Vagina (tissue), 2 donors: ENCODE results near the gene OR52A1.

Experiments used
- POLR2A ChIP-seq, 2 donors: fragments of 450-650 bp; IDR thresholded peaks; one replicate each; pipeline ENCODE4 v1.6.1; 2017; ENCODE audit warnings: antibody characterized with exemption in 2 of 2, mild to moderate bottlenecking in 2 of 2, moderate library complexity in 2 of 2
- TF ChIP-seq, protein P1 (sequence below), 3 experiments: fragments of 450-650 bp in 2 of 3; fragments of 200-600 bp in 1 of 3; sonication (generic) in 1 of 3; IDR thresholded peaks; one replicate each; pipeline ENCODE4 v1.5.1; 2017 to 2019; ENCODE audit warnings: antibody characterized with exemption in 3 of 3, mild to moderate bottlenecking in 2 of 3, moderate library complexity in 2 of 3

DNA sequence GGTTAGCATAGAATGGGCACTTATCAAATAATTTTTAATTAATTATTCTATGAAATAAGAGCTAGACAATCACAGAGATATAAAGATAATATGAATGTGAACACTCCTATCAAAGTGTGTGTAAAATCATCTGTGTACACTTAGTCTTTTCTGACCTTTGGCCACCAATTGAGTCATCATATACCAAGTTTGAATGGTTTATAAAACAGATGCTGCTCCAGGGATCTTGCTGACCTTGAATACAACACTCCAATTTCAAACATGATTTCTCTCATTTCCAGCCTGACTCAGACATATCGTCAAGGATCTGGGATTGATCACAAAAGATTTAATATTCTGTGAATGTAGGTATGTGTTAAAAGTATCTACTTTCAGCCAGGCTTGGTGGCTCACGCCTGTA, 48.8 kb upstream of the OR52A1 start:
- TF ChIP-seq POLR2A (IDR thresholded peaks at IDR 0.05), result no peak
- TF ChIP-seq, protein P1, sequence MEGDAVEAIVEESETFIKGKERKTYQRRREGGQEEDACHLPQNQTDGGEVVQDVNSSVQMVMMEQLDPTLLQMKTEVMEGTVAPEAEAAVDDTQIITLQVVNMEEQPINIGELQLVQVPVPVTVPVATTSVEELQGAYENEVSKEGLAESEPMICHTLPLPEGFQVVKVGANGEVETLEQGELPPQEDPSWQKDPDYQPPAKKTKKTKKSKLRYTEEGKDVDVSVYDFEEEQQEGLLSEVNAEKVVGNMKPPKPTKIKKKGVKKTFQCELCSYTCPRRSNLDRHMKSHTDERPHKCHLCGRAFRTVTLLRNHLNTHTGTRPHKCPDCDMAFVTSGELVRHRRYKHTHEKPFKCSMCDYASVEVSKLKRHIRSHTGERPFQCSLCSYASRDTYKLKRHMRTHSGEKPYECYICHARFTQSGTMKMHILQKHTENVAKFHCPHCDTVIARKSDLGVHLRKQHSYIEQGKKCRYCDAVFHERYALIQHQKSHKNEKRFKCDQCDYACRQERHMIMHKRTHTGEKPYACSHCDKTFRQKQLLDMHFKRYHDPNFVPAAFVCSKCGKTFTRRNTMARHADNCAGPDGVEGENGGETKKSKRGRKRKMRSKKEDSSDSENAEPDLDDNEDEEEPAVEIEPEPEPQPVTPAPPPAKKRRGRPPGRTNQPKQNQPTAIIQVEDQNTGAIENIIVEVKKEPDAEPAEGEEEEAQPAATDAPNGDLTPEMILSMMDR (IDR thresholded peaks at IDR 0.05), result no peak
